Amygdala (tissue), 56 donors: ENCODE results near the gene WDR20.

Source experiments
- DNase-seq, 56 donors: peaks; one replicate each; lab custom pipeline; 2025; lab: John Stamatoyannopoulos, UW

The WDR20 gene

GRCh38 chr14:102255401-102256190 is 115.9 kb downstream of the WDR20 start:
- no peak for DNase-seq

GRCh38 chr14:102256716-102257115 is 117.0 kb downstream of the WDR20 start:
- DNase-seq = peak in 1 of 56 donors; percentile 8

DNA sequence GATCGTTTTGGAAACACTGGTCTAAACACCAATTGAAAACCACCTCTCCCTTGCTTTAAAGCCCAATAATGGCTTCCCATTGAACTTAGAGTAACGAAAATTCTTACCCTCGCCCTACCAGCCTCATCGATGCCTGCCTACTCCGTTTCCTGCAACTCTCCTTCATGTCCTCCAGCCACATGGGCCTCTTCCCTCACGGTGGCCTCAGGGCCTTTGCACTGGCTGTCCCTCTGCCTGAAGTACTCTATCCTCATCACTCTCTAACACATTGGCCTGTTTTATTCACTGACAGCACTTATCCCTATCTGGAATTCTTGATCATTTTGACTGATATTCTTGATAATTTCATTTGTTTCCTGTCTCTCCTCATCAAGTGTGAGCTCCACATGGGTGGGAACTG is 118.4 kb downstream of the WDR20 start:
- no peak for DNase-seq
